GM03348 (cell line): ENCODE results near the gene CACNA2D2.

Source experiments
- DNase-seq: peaks from one replicate; pipeline ENCODE4 v3.0.0; 2012; ENCODE audit warnings: low spot score

The CACNA2D2 gene

DNA sequence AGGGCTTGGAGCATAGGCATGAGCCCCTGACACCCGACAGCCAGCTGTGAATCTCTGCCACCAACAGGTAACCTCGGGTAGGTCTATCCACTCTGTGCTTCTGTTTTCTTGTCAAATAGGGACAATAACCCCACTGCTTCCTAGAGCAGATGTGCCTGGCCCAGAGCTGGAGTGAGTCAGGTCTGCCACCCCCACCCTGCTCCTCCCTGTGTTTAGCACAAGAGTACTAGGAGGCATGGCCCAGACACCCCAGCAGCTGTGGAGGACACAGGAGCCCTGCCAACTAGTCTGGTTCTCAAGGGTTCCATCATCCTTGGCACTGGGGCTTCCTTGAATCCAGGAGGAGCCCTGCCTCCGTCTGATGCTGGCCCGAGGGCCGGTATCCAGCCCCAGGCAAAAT is 110.4 kb downstream of the CACNA2D2 start:
- no peak for DNase-seq

DNA sequence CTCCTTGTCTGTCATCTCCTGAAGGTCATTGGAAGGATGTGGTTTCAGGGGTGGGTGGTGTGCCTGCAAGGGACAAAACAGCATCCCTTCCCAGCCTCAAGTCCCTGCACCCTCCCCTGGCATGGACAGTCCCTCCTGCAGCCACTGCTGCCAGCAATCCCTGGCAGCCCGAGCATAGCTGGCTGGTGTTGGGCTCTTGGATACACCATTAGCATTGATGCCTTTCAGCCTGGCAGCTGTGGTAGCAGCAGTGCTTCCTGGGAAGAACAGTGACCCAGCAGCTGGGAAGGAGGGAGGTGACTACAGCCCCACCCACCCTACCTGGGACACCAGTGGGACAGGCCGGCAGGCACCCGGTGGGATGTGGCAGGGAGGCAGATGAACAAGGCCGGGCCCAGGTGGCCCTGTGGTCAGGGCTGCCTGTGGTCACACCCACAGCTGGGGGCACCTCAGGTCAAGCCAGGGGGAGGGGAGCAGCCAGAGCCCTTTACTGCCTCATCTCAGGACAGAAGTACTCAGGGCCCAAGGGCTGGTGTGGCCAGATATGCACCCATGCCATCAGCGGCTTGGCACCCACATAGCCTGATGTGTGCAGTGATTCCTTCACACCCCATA is 111.2 kb downstream of the CACNA2D2 start:
- DNase-seq: no peak

DNA sequence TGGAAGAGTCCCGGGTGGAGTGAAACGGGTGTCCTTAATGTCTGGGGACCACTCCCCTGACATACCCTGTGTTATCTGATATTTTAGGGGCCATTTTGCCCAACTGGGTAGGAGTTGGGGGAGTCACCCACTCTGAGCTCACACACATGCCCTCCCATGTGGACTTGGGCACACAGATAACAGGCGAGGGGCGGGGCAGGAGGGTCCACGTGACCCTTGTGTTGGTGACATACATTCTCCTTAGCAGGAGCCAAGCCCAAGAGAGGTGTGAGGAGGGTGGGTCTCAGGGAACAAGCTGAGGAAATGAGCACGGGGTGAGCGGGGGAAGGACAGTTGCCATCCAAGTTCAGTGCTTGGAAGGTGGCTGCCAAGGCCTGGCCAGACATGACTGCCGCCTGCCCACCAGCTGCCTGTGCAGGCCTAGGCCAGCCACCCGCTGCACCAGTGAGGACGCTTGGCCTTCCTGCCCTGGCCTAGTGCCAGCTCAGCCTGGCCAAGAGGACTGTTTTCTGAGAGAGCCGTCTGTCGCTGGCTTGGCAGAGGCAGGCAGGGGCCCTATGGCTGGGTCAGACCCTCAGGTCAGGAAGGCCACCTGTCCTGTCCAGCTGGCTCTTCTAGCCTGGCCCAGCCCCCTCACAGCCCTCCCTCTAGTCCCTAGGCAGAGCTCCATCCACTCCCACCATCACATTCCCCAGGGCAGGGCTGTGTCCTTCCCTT is 112.8 kb downstream of the CACNA2D2 start:
- DNase-seq: no peak

DNA sequence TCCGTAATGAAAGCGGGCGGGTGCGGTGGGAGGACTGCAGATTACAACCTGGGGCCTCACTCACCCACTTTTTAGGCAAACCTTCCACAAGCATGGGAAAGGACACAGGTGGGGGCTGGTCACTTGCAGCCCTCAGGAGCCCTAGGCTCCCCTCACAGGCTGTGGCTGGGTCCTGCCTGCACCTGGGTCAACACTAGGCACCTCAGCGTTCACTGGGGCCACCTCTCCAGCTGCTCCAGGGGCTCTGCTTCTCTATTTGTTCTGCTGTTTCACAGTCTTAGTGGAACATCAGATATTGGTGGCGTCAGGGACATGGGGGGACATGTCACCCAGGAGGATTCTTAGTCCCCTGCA is 114.0 kb downstream of the CACNA2D2 start:
- no peak for DNase-seq

DNA sequence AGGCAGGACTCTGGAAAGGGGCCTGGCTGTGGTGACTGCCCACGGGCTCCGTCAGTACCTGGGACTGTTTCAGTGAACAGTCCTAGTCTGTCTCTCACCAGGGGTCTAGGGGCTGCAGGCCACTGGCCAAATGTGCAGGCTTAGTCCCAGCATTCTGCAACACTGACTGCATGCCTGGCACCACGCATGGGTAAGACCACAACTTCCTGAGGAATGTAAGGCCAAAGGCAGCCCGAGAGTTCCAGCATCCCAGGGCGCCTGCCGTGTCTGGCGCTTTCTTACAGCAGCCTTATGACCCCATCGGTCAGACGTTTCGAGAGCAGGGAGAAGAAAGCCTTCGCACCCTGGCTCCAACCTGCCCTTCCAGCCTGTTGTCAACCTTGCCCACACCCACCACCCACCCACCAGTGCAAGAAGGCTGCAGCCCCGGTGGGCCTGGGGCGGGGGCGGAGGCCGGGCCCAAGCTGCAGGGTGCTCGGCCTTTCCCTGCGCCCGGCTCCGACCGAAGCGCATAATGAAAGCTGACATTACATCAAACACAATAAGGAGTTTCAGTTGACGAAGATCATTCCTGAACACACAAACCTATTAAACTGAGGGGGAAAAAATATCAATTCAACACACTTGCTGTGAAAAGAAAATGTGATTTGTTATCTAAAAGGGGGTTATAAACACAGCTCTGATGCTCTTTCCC is 114.6 kb downstream of the CACNA2D2 start:
- no peak for DNase-seq

DNA sequence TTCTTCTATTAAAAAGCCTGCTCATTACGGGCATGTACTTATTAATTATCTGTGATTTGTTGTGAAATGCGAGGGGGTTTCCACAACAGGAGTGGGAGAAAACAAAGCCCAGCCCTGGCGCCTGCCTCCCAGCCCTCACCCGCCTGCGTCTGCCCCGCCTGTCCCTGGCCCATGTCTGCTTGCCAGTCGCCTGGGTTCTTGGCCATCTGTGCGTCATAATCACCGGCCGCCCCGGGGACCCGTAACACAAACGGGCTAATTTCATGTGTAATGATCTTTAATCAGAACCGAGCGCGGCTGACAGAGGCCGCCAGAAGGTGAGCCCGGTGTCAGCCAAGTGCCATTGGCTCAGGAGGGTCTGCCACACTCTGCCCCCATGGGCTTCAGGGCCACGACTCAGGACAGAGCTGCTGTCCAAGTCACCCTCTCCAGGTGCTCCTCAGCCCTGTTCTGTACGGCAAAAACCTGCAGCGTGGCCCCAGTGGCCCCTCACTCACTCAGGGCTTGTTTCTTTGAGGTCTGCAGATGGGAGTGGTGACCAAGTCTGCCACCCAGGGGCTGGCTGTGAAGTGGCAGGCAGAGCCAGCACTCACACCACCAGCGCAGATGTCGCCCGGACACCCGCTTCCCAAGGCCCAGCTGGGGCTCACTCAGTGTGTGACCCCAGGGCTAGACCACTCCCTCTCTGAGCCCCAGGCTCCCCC is 115.3 kb downstream of the CACNA2D2 start:
- DNase-seq: peak; percentile 48

DNA sequence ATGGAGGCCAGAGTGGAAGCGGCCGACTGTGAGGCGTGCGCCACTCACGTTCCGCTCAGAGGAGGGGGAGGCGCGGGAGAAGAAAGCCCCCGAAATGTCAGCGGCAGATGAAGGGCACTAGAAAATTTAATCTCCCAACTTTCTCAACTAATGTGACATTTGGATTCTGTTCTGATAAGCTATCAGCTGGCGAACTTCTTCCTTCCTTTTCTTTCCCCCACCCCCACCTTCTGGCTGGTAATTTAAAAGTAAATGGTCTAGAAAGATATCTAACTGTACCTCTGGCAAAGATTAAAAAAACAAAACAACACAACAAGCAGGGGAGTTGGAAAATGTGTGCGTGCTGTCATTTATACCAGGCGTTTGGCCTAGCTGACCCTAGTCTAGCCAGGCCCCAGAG is 117.7 kb downstream of the CACNA2D2 start:
- DNase-seq: no peak

DNA sequence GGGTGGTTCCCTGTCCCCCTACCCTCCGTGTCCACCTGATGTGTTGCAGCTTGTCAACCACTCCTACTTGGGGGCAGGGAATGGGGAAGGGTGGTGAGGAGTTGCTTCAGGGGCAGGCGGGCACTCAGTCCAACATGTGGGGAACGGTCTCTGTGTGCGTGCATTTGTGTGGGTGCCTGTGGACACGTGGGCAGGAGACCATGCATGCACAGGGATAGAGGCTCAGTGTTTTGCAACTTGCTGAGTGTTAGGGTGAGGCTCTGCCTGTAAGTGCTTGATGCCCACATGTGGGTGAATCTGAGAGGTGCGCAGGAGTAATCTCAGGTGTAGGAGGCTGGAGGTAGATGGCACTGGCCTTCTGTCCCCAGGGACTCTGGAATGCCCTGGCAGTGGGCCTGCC is 119.7 kb downstream of the CACNA2D2 start:
- no peak for DNase-seq

DNA sequence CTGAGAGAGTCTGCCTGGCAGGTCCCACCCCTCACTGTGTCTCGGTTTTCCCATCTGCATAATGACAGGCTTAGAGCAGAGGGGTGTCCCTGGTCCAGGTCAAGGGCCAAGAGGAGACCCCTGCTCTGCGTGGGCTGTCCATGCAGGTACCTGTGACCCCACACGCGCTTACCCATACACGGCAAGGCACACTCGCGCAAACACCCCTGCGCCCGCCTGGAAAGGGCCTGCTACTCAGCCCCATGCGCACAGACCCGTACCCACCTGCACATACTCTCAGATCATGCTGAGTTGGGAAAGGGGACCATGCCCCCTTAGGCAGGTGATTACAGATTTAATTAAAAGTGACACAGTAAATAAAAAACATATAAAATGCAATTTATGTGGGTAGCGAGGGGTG is 120.7 kb downstream of the CACNA2D2 start:
- no peak for DNase-seq

DNA sequence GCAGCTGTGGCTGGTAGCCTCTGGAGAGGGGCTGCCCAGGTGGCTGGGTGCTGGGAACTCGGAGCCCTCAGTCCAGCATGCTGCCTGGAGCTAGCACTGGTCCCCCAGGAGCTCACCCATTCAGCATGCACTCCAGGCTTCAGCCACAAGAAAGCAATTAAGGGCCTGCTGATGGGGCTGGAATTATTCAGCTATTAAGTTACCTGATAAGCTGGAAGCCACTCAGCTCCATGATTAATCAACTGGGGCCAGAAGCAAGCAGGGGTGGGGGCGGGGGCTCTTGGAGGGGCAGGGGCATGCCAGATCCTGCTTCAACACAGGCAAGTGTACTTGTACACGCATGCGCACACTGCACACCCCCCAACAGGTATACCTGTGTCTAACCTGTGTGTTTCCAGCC is 122.1 kb downstream of the CACNA2D2 start:
- no peak for DNase-seq

DNA sequence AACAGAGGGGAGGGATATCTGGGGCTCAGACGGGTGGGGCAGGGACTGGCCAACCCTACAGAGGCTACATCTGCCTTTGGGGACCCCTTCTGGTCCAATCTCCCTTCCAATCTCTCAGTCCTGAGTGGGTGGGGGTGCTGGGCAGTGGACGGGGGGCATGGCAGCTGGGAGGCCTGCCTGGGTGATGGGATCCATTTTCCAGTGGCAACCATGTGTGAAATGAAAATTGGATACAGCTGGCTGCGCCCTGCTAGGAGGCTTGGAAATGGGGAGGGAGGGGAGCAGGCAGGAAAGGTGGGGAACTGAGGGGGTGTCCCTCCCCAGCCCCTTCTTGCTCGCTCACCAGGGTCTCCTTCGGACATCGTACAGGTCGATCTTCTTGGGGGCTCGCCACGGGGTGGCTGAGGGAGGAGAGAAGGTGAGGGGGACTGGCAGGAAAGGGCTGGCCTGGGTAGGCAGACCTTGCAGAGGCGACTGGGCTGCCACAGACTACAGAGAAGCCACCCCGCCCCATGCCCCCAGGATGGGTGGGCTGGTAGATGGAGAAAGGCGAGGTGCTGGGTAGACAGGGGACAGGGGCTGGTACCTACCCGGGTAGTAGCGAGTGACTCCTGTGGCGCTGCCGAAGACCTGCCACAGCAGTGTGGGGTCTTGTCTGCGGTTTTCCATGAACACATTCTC is 122.9 kb downstream of the CACNA2D2 start:
- DNase-seq: no peak

DNA sequence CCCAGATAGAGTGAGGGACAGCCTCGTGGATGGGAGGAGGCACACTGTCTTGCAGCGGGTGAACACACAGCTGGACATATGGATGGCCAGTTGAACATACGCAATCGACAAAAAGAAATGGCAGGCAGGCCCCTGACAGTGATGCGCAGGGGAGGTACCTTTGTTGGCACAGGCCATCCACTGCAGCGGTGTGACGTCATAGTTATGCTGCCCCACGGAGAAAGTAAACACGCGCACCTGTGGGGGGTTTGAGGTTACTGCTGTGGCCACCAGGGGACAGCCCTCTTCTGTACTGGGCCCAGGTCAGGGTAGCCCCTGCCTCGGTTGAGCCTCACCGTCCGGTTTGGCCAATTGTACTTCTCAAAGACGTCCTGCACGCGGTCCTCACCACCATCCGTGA is 124.7 kb downstream of the CACNA2D2 start:
- no peak for DNase-seq

DNA sequence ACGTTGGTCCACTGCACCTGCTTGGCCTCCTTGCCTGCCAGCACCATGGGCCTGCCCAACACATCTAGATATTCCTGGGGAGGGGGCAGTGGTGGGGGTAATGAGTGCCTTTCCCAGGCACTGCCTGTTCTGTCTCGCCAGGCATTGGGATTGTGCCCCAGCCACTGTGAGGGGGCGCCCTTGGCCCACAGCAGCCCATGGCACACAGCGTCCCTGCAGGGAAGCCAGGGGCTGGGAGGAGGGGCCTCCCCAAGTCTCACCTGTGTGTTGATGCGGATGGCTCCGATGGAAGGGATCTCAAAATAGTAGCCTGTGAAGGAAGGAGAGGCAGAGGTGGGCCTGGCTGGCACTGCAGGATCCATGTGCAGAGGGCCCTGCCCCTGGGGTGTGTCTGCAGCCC is 125.4 kb downstream of the CACNA2D2 start:
- DNase-seq: no peak

DNA sequence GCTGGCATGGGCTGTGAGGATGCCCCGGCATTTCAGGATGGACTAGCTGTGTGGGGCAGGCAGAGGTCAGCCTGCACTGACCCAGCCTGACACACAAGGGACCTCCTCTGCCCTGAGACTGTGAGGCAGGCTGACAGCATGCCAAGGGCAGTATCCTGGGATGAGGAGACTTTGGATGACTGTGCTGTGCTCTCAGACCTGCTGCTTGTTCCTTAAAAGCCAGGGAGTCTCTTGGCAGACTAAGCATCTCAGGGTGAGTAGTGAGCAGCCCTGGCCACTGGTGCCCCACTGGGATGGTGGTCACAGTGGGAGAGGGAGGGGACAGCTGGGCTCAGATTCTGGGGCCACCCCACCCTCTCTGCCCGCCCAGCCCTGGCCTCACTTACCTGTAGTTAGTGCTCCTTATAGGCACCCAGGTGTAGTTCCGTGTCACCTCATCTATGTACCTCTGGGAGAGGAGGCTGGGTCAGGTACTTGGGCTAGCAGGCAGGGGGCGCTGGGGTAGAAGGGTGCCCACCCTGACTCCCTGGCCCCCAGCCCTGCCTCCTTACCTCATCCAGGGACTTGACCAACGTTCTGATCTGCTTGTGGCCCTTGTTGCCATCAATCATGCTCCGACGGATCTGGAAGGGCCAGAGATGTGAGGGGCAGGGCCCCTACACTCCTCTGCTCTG is 128.0 kb downstream of the CACNA2D2 start:
- DNase-seq: no peak

DNA sequence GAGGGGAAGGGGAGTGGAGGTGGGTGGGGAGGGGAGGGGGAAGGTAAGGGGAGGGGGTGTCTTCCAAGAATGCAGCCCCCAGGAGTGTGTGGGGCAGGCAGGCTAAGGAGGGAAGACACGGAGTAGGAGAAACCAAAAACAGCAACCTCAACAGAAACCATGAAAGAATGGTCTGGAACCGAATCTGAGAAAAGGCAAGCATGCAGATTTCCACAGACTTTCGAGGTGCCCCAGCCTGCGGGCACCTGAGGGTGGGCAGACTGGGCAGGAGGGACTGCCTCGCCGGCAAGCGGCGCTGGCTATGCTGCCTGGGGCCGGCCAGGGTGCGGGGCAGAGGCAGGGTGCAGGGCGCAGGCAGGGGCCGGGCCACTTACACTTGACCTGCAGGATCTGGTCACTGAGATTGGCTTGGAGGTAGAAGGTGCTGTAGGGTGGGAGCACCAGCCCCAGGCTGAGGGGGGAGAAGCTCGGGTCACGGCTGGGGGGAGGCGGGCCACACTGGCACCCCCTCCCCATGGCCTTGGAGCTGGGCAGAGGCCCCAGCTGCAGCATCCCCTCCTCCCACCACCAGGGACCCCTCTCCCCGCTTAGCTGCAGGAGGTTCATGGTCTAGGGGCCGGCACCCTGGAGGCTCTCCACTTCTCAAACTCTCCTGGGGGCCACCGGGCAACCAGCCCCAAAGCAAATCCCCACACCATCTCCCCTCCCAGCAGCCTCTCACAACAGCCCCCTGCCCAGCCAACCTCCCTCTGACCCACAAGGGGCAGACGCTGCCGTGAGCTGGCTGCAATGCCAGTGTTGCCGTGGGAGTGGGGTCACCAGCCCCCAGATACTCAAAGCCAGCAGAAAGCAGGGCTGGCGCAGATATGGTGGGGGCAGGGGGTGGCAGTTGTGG is 128.8 kb downstream of the CACNA2D2 start:
- DNase-seq: no peak

DNA sequence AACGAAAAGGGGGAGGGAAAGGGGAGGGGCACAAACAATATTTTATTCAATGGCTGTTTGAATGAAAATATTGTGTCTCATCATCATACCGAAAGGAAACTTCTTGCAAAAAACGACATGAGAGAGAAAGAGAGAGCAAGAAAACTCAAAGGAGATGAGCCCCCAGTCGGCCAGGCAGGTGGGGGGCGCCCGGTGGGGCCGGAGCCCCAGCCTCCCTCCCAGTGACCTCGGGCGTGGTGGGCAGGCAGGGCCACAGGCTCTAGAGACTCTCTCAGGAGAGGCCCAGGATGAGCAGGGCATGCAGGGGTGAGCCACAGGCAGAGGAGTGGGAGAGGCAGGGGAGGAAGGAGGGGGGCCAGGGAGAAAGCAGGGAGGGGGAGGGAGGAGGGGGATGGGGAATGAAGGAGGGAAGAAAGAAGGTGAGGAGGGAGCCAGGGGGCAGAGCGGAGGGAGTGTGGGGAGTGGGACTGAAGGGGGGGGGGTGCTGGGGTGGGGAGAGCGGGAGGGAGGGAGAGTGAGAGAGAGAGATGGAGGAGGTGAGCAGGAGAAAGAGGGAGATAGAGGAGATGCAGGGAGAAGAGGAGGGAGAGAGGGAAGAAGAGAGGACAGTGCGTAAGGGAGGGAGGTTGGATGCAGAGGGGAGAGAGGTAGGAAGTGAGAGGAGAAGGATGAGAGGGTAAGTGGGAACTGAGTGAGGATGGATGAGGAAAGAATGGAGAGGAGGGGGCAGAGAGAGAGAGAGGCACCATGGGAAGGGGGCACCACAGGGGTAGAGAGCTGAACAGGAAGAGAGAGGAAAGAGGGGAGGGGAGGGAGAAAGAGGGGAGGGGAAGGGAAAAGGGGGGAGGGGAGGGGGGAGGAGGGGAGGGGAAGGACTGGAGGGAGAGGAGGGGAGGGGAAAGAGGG is 130.0 kb downstream of the CACNA2D2 start:
- DNase-seq: no peak

DNA sequence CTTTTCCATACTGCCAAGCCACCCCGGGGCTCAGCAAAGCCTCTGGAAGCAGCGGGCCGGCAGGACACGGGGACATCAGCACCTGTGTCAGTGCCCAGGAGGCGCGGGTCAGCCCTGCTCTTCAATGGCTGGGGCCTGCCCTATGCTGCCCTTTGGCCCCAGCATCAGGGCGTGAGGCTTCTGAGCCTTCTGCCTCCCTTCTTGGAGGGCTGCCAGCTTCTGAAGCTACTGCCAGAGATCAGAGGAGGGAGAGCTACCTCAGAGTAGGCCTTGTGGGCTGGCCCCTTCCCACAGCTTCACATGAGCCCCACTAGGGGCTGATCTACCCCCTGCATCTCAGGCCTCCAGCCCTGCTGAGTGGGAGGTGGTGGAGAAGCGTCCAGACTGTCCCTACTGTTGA is 131.1 kb downstream of the CACNA2D2 start:
- DNase-seq: no peak

DNA sequence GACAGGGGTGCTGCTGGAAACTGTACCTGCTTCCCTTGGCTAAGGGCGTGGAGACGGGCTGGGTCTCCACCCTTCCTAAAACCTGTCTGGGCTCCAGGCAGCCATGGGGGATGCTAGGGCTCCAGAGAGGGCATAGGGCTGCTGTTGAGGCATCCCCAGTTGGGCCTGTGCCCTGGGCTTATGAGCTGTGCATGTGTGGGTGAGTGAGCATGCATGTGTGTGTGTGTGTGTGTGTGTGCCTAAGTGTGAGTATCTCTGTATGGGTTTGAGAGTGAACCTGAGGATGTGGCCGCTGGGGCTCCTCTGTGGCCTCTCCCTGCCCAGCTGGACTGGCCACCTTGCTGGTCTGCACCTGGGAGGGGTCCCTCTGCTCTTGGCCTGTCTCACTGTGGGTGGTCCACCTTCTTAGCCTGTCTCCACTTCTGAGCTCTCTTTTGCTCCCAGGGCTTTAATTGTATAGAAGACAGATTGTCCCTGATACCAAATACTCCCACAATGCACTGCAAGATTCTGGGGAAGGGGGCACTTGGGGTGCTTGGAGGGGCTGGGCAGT is 132.2 kb downstream of the CACNA2D2 start:
- DNase-seq: no peak

DNA sequence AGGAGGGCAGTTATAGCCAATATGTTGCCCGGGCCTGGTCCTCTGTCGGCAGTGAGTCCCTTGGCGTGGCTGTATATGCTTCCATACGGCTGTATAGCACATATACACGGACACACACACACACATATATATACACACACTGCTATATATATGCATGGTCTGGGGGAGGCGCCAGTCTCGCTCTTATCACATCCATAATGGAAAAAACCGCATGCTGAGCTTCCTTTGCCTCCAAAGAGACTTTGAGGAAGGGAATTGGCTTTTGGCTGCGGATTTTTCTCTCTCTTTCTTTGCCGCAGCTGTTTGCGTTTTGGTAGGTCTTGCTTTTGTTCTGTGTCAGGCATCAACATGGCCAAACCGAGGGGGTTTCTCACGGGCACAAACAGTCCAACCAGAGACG is 132.8 kb downstream of the CACNA2D2 start:
- DNase-seq: no peak
